ENCODE results near the gene NELFA. TPM values are rescaled to one million over a fixed set of nuclear protein-coding genes. Genes with fewer than 3 reads are reported as not detected.

The NELFA gene
- total and polyA plus RNA-seq, 2 of the 4 experiments (the other 2 are of a cell fraction), result 4.3 to 21.9 TPM

- Histone ChIP-seq H3K4ac (ENCODE audit: low read depth, low read length) (no peak overlapping the region), H3K4me3 (ENCODE audit: insufficient read depth, low read depth, low read length) (no peak overlapping the region), H3K27me3 (ENCODE audit: control insufficient read depth, insufficient read depth, low read length) (peaks cover 14% of the 10 kb centered on the region), H4K5ac (ENCODE audit: low read depth, low read length) (no peak overlapping the region), H2AK5ac (ENCODE audit: low read depth, low read length) (no peak overlapping the region), H3K4me2 (ENCODE audit: low read depth, low read length) (no peak overlapping the region), H3K14ac (replicated peaks; ENCODE audit: low read depth, low read length) (no peak overlapping the region), H2AFZ (replicated peaks; ENCODE audit: low read length, poor library complexity) (no peak overlapping the region), H4K8ac (ENCODE audit: low read depth in 2 of 2, low read length in 2 of 2) (no peak overlapping the region), H2BK15ac (ENCODE audit: low read depth, low read length) (no peak overlapping the region), H4K20me1 (ENCODE audit: insufficient read depth, low read length) (no peaks in the 10 kb centered on the region), H4K91ac (ENCODE audit: insufficient read depth, low read depth, low read length) (no peak overlapping the region), H2BK5ac (ENCODE audit: low read depth, low read length, poor library complexity, severe bottlenecking) (no peak overlapping the region), H3K9me1 (ENCODE audit: insufficient read depth, low read length) (no peaks in the 10 kb centered on the region), H3K79me1 (ENCODE audit: low read depth in 1 of 2, low read length in 2 of 2) (0 out of 4 replicates have a peak, but pooled peaks cover 0 to under 1% of the 10 kb centered on the region in 2 experiments), H3K23ac (ENCODE audit: low read depth, low read length) (no peak overlapping the region), H3K18ac (ENCODE audit: low read depth, low read length) (no peak overlapping the region), H3K9me3 (ENCODE audit: control insufficient read depth, insufficient read depth, low read length) (no peaks in the 10 kb centered on the region; the same call in 1 of the 2 replicates), H3K9ac (ENCODE audit: low read depth, low read length) (no peak overlapping the region), H2BK120ac (ENCODE audit: low read depth, low read length) (no peak overlapping the region), H3K4me1 (ENCODE audit: control insufficient read depth, insufficient read depth, low read length) (no peaks in the 10 kb centered on the region; the same call in 1 of the 2 replicates), H3K56ac (ENCODE audit: extremely low read depth, insufficient read depth, low read length) (no peak overlapping the region), H2BK20ac (ENCODE audit: low read depth, low read length) (no peak overlapping the region), H3K36me3 (ENCODE audit: control insufficient read depth, insufficient read depth, low read length) (peaks cover 2% of the 10 kb centered on the region; the same call in 1 of the 2 replicates), H2AK9ac (replicated peaks; ENCODE audit: low read depth, low read length, poor library complexity) (no peak overlapping the region), H3K27ac (ENCODE audit: insufficient read depth, low read length) (no peak overlapping the region)
- no TSS peak for BruUV-seq (replicated peaks)
- 73% methylated on average over 12 of the region's 25 CpGs; no CpG with 5 or more reads in 1 of the 2 experiments for WGBS, 2 experiments (ENCODE audit: extremely low coverage in 2 of 2, insufficient read length in 1 of 2)
- ChIA-PET POLR2A (ENCODE audit: unreplicated experiment) (no interaction called here), CTCF (no interaction called here)
- in situ Hi-C loops (cut with MboI; ENCODE audit: low sequenced_read_pairs), result no loop called here
- no peak for TF ChIP-seq USF2 (IDR thresholded peaks at IDR 0.05; ENCODE audit: low read depth, low read length)
- TF ChIP-seq MAFK (IDR thresholded peaks at IDR 0.05; ENCODE audit: low read depth, low read length), result no peak
- TF ChIP-seq CTCF (conservative IDR thresholded peaks at IDR 0.05; ENCODE audit: low read depth, low read length), result no peak
- TF ChIP-seq MAZ (IDR thresholded peaks at IDR 0.05; ENCODE audit: borderline replicate concordance, low read depth, low read length), result no peak
- TF ChIP-seq MXI1 (IDR thresholded peaks at IDR 0.05; ENCODE audit: borderline replicate concordance, low read depth, low read length), result no peak
- dilution Hi-C loops (cut with HindIII; ENCODE audit: low sequenced_read_pairs, unreplicated experiment), result no loop called here
- DNase-seq, result no peak
- intact Hi-C loops (cut with micrococcal nuclease), result no loop called here
- ATAC-seq (ENCODE audit: low read depth), result no peak
These were observed 39.2 kb upstream of the NELFA start for GRCh38 chr4:2047781-2048581.
